Osteocyte (in vitro differentiated cells): ENCODE results near the gene CAMKMT. TPM values are rescaled to one million over a fixed set of nuclear protein-coding genes. Genes with fewer than 3 reads are reported as not detected.

Source experiments
- DNase-seq: peaks from one replicate; pipeline ENCODE4 v3.0.0; 2021; ENCODE audit warnings: mixed read lengths; ENCODE audit not compliant: unreplicated experiment; ENCODE audit errors: extremely low spot score
- H3K27ac Mint-ChIP-seq: one replicate; pipeline ENCODE4 v1.8.0; 2021; ENCODE audit warnings: mild to moderate bottlenecking, mixed read lengths; ENCODE audit not compliant: unreplicated experiment
- H3K27me3 Mint-ChIP-seq: one replicate; pipeline ENCODE4 v1.8.0; 2021; ENCODE audit warnings: mixed read lengths; ENCODE audit not compliant: unreplicated experiment
- H3K36me3 Mint-ChIP-seq: one replicate; pipeline ENCODE4 v1.8.0; 2021; ENCODE audit warnings: mixed read lengths; ENCODE audit not compliant: unreplicated experiment
- H3K4me1 Mint-ChIP-seq: one replicate; pipeline ENCODE4 v1.8.0; 2021; ENCODE audit warnings: mixed read lengths; ENCODE audit not compliant: unreplicated experiment
- H3K4me3 Mint-ChIP-seq: one replicate; pipeline ENCODE4 v1.8.0; 2021; ENCODE audit warnings: mild to moderate bottlenecking, moderate library complexity, mixed read lengths; ENCODE audit not compliant: unreplicated experiment
- H3K9me3 Mint-ChIP-seq: one replicate; pipeline ENCODE4 v1.8.0; 2021; ENCODE audit warnings: mixed read lengths; ENCODE audit not compliant: unreplicated experiment
- total RNA-seq: library from RNA; stranded (reverse); gene quantifications from 2 replicates; pipeline ENCODE4 v1.2.1, GENCODE V29; 2021
- TF ChIP-seq, protein P1 (sequence below): fragments of 200-600 bp; sonication (generic); IDR thresholded peaks from 2 replicates; pipeline ENCODE4 v1.5.0; 2021; ENCODE audit warnings: antibody characterized with exemption, mild to moderate bottlenecking, moderate library complexity

CAMKMT gene
- total RNA-seq, 1 donor from 2014 or later: 10.9 TPM

DNA sequence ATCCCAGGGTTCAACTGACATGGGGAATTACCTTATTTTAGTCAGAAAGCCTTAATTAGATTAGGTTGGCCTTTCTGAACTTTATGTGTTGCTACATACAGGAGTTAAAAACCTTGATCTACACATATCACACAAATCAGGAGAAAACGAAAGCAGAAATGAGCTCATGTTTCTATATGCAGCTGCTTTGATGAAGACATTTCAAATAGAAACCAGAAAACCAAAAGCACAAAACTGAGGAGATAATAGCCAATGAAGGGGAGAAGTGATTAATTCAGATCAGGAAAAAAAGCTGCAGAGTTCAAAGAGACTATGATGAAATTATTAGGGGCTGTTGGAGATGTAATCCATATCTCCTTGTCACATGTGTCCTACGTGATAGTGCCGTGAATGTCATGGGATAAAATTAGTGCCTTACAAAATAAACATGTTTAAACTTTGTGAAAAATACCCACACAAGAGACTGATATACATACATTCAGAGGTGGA is 255.0 kb downstream of the CAMKMT start:
- DNase-seq: no peak
- no peaks in the 10 kb centered on the region for H3K4me1 Mint-ChIP-seq
- no peaks in the 10 kb centered on the region for H3K36me3 Mint-ChIP-seq
- H3K27me3 Mint-ChIP-seq: no peaks in the 10 kb centered on the region
- H3K27ac Mint-ChIP-seq: no peak overlapping the region
- TF ChIP-seq, protein P1, sequence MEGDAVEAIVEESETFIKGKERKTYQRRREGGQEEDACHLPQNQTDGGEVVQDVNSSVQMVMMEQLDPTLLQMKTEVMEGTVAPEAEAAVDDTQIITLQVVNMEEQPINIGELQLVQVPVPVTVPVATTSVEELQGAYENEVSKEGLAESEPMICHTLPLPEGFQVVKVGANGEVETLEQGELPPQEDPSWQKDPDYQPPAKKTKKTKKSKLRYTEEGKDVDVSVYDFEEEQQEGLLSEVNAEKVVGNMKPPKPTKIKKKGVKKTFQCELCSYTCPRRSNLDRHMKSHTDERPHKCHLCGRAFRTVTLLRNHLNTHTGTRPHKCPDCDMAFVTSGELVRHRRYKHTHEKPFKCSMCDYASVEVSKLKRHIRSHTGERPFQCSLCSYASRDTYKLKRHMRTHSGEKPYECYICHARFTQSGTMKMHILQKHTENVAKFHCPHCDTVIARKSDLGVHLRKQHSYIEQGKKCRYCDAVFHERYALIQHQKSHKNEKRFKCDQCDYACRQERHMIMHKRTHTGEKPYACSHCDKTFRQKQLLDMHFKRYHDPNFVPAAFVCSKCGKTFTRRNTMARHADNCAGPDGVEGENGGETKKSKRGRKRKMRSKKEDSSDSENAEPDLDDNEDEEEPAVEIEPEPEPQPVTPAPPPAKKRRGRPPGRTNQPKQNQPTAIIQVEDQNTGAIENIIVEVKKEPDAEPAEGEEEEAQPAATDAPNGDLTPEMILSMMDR: no peak
- no peak overlapping the region for H3K4me3 Mint-ChIP-seq
- H3K9me3 Mint-ChIP-seq: no peaks in the 10 kb centered on the region

DNA sequence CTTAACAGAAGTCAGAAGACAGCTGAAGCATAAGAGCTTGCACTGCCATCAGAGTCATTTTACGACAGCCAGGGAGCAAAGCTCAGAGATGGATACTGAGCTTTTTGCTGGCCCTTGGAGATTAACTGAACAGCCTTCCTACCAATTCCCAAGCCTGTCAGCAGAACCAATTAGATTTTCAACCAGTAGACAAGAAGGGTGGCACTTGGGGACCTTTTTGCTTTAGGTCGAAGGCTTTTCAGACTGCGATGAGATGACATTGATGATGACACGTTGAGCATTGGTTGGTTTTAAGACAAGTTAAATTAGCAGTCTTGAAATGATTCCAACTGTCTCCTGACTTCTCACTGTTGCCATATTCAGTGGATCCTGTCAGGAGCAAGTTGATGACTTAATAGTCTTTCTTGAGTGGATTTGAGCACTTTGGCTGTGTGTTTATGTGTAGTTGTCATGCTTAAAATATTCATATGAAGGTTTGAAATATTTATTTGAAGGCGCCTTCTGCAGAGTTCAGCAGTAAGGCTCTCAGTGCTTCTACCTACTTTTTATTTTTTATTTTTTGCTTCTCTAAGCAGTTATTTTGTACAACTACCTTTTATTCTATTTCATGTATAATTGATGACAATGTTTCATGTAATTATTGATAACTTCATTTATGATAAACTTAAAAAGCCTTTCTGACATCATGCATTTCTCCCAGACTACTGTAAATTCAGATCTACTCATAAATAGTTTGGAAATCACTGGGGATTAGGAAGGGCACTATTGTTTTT is 256.7 kb downstream of the CAMKMT start:
- Mint-ChIP-seq H3K4me1 (no peaks in the 10 kb centered on the region), H3K36me3 (no peaks in the 10 kb centered on the region), H3K4me3 (no peak overlapping the region), H3K27me3 (no peaks in the 10 kb centered on the region), H3K9me3 (no peaks in the 10 kb centered on the region), H3K27ac (no peak overlapping the region)
- no peak for DNase-seq
- TF ChIP-seq, protein P1: no peak

DNA sequence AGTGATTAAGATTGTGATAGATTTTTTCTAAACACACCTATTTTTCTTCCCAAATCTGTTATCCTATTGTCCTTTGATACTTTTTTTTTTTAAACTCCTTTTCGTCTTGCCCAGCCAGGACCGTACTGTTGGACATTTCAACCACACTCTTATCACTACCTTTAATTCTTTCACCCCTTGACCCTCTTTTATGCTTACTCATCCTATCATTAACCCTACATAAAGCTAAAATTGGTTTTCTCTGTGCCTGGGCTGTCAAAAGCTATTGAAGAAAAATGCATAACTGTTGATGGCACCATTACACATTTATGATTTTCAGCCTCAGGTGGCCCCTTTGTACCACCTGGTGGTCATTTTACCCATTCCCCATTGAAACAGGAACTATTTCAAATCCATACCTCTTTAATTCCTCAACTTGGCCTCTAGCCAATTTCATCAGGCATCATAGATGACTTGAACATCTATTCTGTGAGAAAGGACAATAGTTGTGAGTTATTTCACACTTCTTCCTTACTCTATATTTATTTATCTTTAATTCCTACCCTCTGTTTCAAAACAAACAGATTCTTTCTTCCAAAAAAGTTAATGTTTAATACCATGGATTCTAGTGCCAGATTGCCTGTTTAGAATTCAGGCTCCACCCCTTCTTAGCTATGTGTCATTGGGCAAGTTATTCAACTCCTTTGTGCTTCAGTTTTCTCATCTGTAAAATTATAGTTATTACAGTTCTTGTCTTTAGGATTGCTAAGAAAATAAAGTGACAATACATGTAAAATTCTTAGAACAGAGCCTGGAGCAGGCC is 258.6 kb downstream of the CAMKMT start:
- Mint-ChIP-seq H3K27ac (no peak overlapping the region), H3K9me3 (no peaks in the 10 kb centered on the region), H3K27me3 (no peaks in the 10 kb centered on the region), H3K36me3 (no peaks in the 10 kb centered on the region), H3K4me3 (no peak overlapping the region), H3K4me1 (no peaks in the 10 kb centered on the region)
- DNase-seq: no peak
- TF ChIP-seq, protein P1: no peak

DNA sequence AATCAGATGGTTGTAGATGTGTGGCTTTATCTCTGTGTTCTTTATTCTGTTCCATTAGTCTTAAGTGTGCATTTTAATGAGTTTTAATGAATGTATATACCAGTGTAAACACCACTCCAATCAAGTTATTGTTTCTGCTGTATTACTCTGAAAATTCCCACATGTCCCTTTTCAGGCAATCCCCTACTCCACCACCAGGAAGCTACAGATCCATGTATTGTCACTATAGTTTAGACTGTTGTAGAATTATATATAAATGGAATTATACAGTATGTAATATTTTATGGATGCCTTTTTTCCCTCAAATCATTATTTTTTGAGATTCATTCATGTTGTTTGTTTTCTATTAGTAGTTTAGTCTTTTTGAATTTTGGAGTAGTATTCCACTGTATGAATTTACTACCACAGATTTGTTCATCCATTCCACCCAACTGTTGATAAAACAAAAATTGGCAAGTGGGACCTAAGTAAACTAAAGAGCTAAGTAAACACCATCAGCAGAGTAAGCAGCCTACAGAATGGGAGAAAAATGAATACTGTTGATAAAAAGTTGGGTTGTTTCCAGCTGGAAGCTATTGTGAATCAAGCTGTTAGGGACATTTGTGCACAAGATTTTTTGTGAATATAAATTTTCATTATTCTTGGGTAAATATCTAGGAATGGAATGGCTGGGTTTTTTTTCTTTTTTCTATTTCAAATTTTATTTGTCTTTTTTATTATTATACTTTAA is 262.0 kb downstream of the CAMKMT start:
- TF ChIP-seq, protein P1: peak; percentile 15
- Mint-ChIP-seq H3K4me3 (no peak overlapping the region), H3K4me1 (no peaks in the 10 kb centered on the region), H3K27me3 (no peaks in the 10 kb centered on the region), H3K36me3 (no peaks in the 10 kb centered on the region), H3K27ac (no peak overlapping the region), H3K9me3 (peaks cover 9% of the 10 kb centered on the region)
- no peak for DNase-seq
